Left lung (tissue), 10 donors: ENCODE measurements around the gene RAB6B. TPM values are rescaled to one million over a fixed set of nuclear protein-coding genes. Genes with fewer than 3 reads are reported as not detected.

Experiments
- ATAC-seq: fragments of 200-7000 bp; cut with Tn5 transposase; one replicate; pipeline ENCODE4 v1.9.1; 2020; ENCODE audit warnings: moderate library complexity
- DNase-seq, 4 donors: peaks; one replicate each; pipeline ENCODE4 v3.0.0-alpha.2; 2013 to 2020
- H3K27ac ChIP-seq, 2 donors: fragments of 200-600 bp; sonication (generic) in 1 of 2; one replicate each; pipeline versions ENCODE4 v1.5.0 to v1.8.0; 2020 to 2021
- H3K27me3 ChIP-seq, 2 donors: fragments of 200-600 bp; sonication (generic) in 1 of 2; one replicate each; pipeline versions ENCODE4 v1.5.0 to v1.8.0; 2020 to 2021
- H3K36me3 ChIP-seq, 2 donors: fragments of 200-600 bp; sonication (generic) in 1 of 2; one replicate each; pipeline versions ENCODE4 v1.5.0 to v1.8.0; 2020 to 2021
- H3K4me1 ChIP-seq, 2 donors: fragments of 200-600 bp; one replicate each; pipeline ENCODE4 v1.8.0; 2021
- H3K4me3 ChIP-seq, 2 donors: fragments of 200-600 bp; sonication (generic) in 1 of 2; one replicate each; pipeline versions ENCODE4 v1.5.0 to v1.8.0; 2020 to 2021; ENCODE audit warnings: mild to moderate bottlenecking in 1 of 2
- H3K9me3 ChIP-seq, 2 donors: fragments of 200-600 bp; sonication (generic) in 1 of 2; one replicate each; pipeline versions ENCODE4 v1.5.0 to v1.8.0; 2020 to 2021
- CTCF ChIP-seq, 2 donors: fragments of 200-600 bp; sonication (generic) in 1 of 2; IDR thresholded peaks; one replicate each; pipeline versions ENCODE4 v1.5.0 to v1.8.0; 2021; ENCODE audit warnings: antibody characterized with exemption in 2 of 2
- intact Hi-C, 2 donors: fragments of 100-400 bp; cut with DNase I; formaldehyde crosslinking; loops; one replicate each; pipeline versions ENCODE4 v1.11.2 to v1.14.2; 2022
- polyA plus RNA-seq, 6 donors: library from polyadenylated mRNA; unstranded; fragments of 120-200 nt; gene quantifications; one replicate each; pipeline ENCODE4 v1.2.1, GENCODE V29; 2013; ENCODE audit not compliant: insufficient read length in 6 of 6
- total RNA-seq, 2 donors: library from RNA; stranded (reverse); fragmentation: NEBNext Ultra II Directional; extraction: Animal tissue kit (Norgen Biotek cat#: 25700); gene quantifications; one replicate each; pipeline ENCODE4 v1.2.1, GENCODE V29; 2021
- donor health status: DM: no; HTN: yes; CAD: no.
- donor health status: DM: no; HTN: no; CAD: no.

The RAB6B gene
- total and polyA plus RNA-seq, 8 donors = 3.7 to 11.4 (median 6.1) TPM

- Histone ChIP-seq H3K4me3 (no peak overlapping the region), H3K27me3 (no peaks in the 10 kb centered on the region), H3K9me3 (no peaks in the 10 kb centered on the region), H3K27ac (no peak overlapping the region), H3K4me1 (no peaks in the 10 kb centered on the region), H3K36me3 (no peaks in the 10 kb centered on the region)
- TF ChIP-seq CTCF (IDR thresholded peaks at IDR 0.05) = no peak
- DNase-seq (no peak), ATAC-seq (no peak)
- intact Hi-C loops = no loop called here
These were observed 59.1 kb downstream of the RAB6B start for GRCh38 chr3:133836497-133837158.

GRCh38 chr3:133835961-133836360 lies 59.7 kb downstream of the RAB6B start:
- no peaks in the 10 kb centered on the region for H3K9me3 ChIP-seq
- H3K27me3 ChIP-seq = no peaks in the 10 kb centered on the region
- no peak for TF ChIP-seq CTCF (IDR thresholded peaks at IDR 0.05)
- ATAC-seq = no peak
- intact Hi-C loops = no loop called here
- no peak for DNase-seq
- no peak overlapping the region for H3K4me3 ChIP-seq
- no peaks in the 10 kb centered on the region for H3K4me1 ChIP-seq
- H3K36me3 ChIP-seq = no peaks in the 10 kb centered on the region
- no peak overlapping the region for H3K27ac ChIP-seq

- H3K27ac ChIP-seq = no peak overlapping the region
- no peak for TF ChIP-seq CTCF (IDR thresholded peaks at IDR 0.05)
- DNase-seq (no peak), ATAC-seq (no peak)
- no peaks in the 10 kb centered on the region for H3K36me3 ChIP-seq
- no peaks in the 10 kb centered on the region for H3K27me3 ChIP-seq
- H3K9me3 ChIP-seq = no peaks in the 10 kb centered on the region
- no peaks in the 10 kb centered on the region for H3K4me1 ChIP-seq
- intact Hi-C loops = no loop called here
- H3K4me3 ChIP-seq = no peak overlapping the region
These were observed 60.3 kb downstream of the RAB6B start for GRCh38 chr3:133835418-133835743.

GRCh38 chr3:133834621-133835417 lies 60.9 kb downstream of the RAB6B start:
- Histone ChIP-seq H3K4me1 (no peaks in the 10 kb centered on the region), H3K27ac (no peak overlapping the region), H3K27me3 (no peaks in the 10 kb centered on the region), H3K36me3 (no peaks in the 10 kb centered on the region), H3K4me3 (no peak overlapping the region), H3K9me3 (no peaks in the 10 kb centered on the region)
- ATAC-seq = no peak
- DNase-seq = no peak
- no peak for TF ChIP-seq CTCF (IDR thresholded peaks at IDR 0.05)
- intact Hi-C loops = no loop called here

GRCh38 chr3:133833880-133834620 lies 61.6 kb downstream of the RAB6B start:
- ATAC-seq (no peak), DNase-seq (no peak)
- no peak overlapping the region for H3K4me3 ChIP-seq
- H3K4me1 ChIP-seq = no peaks in the 10 kb centered on the region
- no peak for TF ChIP-seq CTCF (IDR thresholded peaks at IDR 0.05)
- no peaks in the 10 kb centered on the region for H3K9me3 ChIP-seq
- H3K27me3 ChIP-seq = no peaks in the 10 kb centered on the region
- no peak overlapping the region for H3K27ac ChIP-seq
- intact Hi-C loops = no loop called here
- no peaks in the 10 kb centered on the region for H3K36me3 ChIP-seq
